Neural crest cell (in vitro differentiated cells): ENCODE results near the gene CTF1. TPM values are rescaled to one million over a fixed set of nuclear protein-coding genes. Genes with fewer than 3 reads are reported as not detected.

Experiments used
- DNase-seq: peaks from one replicate; pipeline ENCODE4 v3.0.0; 2021; ENCODE audit warnings: low read depth, mixed read lengths, low spot score
- H3K27ac Mint-ChIP-seq: one replicate; pipeline ENCODE4 v1.8.0; 2021; ENCODE audit warnings: mild to moderate bottlenecking, mixed read lengths; ENCODE audit not compliant: unreplicated experiment
- H3K27me3 Mint-ChIP-seq: 2 replicates; pipeline ENCODE4 v1.8.0; 2021; ENCODE audit warnings: low read depth, mild to moderate bottlenecking, mixed read lengths
- H3K36me3 Mint-ChIP-seq: 2 replicates; pipeline ENCODE4 v1.8.0; 2021; ENCODE audit warnings: low read depth, mild to moderate bottlenecking, mixed read lengths
- H3K4me1 Mint-ChIP-seq: 2 replicates; pipeline ENCODE4 v1.8.0; 2021; ENCODE audit warnings: mixed read lengths
- H3K4me3 Mint-ChIP-seq: one replicate; pipeline ENCODE4 v1.8.0; 2021; ENCODE audit warnings: mild to moderate bottlenecking, mixed read lengths
- H3K9me3 Mint-ChIP-seq: 2 replicates; pipeline ENCODE4 v1.8.0; 2021; ENCODE audit warnings: mixed read lengths
- microRNA-seq: library from miRNA; unstranded; fragments of <30 nt; microRNA quantifications from one replicate; pipeline ENCODE4, GENCODE V29; 2020
- total RNA-seq: library from RNA; stranded (reverse); gene quantifications from 2 replicates; pipeline ENCODE4 v1.2.1, GENCODE V29; 2021
- TF ChIP-seq, protein P1 (sequence below): fragments of 200-600 bp; sonication (generic); conservative IDR thresholded peaks from 2 replicates; pipeline ENCODE4 v1.5.0; 2021; ENCODE audit warnings: antibody characterized with exemption, mild to moderate bottlenecking

Gene CTF1
- total RNA-seq, 1 donor from 2014 or later: 1.6 TPM

- H3K36me3 Mint-ChIP-seq: no peaks in the 10 kb centered on the region
- no peak overlapping the region for H3K27ac Mint-ChIP-seq
- TF ChIP-seq, protein P1, sequence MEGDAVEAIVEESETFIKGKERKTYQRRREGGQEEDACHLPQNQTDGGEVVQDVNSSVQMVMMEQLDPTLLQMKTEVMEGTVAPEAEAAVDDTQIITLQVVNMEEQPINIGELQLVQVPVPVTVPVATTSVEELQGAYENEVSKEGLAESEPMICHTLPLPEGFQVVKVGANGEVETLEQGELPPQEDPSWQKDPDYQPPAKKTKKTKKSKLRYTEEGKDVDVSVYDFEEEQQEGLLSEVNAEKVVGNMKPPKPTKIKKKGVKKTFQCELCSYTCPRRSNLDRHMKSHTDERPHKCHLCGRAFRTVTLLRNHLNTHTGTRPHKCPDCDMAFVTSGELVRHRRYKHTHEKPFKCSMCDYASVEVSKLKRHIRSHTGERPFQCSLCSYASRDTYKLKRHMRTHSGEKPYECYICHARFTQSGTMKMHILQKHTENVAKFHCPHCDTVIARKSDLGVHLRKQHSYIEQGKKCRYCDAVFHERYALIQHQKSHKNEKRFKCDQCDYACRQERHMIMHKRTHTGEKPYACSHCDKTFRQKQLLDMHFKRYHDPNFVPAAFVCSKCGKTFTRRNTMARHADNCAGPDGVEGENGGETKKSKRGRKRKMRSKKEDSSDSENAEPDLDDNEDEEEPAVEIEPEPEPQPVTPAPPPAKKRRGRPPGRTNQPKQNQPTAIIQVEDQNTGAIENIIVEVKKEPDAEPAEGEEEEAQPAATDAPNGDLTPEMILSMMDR: no peak
- DNase-seq: no peak
- peaks cover 27% of the 10 kb centered on the region for H3K4me1 Mint-ChIP-seq
- H3K9me3 Mint-ChIP-seq: no peaks in the 10 kb centered on the region
- peaks cover 3% of the 10 kb centered on the region for H3K27me3 Mint-ChIP-seq
- H3K4me3 Mint-ChIP-seq: peak overlapping the region; percentile 76
Measured at GRCh38 chr16:30951193-30951592, 54.8 kb downstream of the CTF1 start.

DNA sequence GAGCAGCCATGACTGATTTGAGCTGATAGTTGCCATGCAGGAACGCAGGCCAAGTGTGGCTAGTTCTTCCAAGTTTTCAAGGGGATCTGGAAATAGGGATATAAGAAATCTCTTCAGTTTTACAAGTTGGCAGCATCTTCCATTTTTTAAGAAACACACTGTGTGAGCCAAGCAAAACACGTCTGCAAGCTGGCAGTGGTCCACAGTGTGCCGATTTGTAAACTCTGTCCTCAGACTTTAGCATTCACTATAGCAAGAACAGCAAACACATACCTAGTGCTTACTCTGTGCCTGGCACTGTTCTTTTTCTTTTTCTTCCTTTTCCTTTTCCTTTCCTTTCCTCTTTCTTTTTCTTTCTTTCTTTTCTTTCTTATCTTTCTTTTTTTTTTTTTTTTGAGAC is 55.3 kb downstream of the CTF1 start:
- Mint-ChIP-seq H3K4me3 (peak overlapping the region; percentile 72), H3K36me3 (no peaks in the 10 kb centered on the region), H3K27me3 (peaks cover 3% of the 10 kb centered on the region), H3K27ac (no peak overlapping the region), H3K9me3 (no peaks in the 10 kb centered on the region), H3K4me1 (peaks cover 23% of the 10 kb centered on the region)
- DNase-seq: no peak
- TF ChIP-seq, protein P1: no peak

GRCh38 chr16:30953111-30953510 is 56.7 kb downstream of the CTF1 start:
- DNase-seq: no peak
- Mint-ChIP-seq H3K4me1 (peaks cover 26% of the 10 kb centered on the region), H3K27me3 (peaks cover 8% of the 10 kb centered on the region), H3K9me3 (no peaks in the 10 kb centered on the region), H3K4me3 (no peak overlapping the region), H3K36me3 (no peaks in the 10 kb centered on the region), H3K27ac (no peak overlapping the region)
- TF ChIP-seq, protein P1: no peak

Small RNA genes within 50 kb of the gene (microRNA-seq; reads per million reads assigned to microRNA genes)
- gene MIR4519 (not detected), gene MIR762 (not detected)

Other genes with a start within 250 kb of the CTF1 start
- 62.8 and 67.0 TPM in 2 replicates for gene PRR14, start 245.7 kb upstream of the CTF1 start, total RNA-seq
- gene FBRS, start 238.2 kb upstream of the CTF1 start, total RNA-seq: 63.6 and 67.1 TPM in 2 replicates
- gene SRCAP, start 197.4 kb upstream of the CTF1 start, total RNA-seq: 94.5 and 100.0 TPM in 2 replicates
- 39.2 and 40.8 TPM in 2 replicates for gene PHKG2, start 148.2 kb upstream of the CTF1 start, total RNA-seq
- 14.4 and 18.5 TPM in 2 replicates for gene CFAP119, start 134.6 kb upstream of the CTF1 start, total RNA-seq
- 154 and 157 TPM in 2 replicates for gene RNF40, start 134.3 kb upstream of the CTF1 start, total RNA-seq
- 41.0 and 41.4 TPM in 2 replicates for gene ZNF629, start 109.4 kb upstream of the CTF1 start, total RNA-seq
- 35.9 and 38.4 TPM in 2 replicates for gene BCL7C, start 2.5 kb upstream of the CTF1 start, total RNA-seq
- gene FBXL19, start 27.0 kb downstream of the CTF1 start, total RNA-seq: 78.1 and 84.7 TPM in 2 replicates
- 7.7 and 8.0 TPM in 2 replicates for gene ORAI3, start 52.5 kb downstream of the CTF1 start, total RNA-seq
- 33.4 and 35.2 TPM in 2 replicates for gene SETD1A, start 61.1 kb downstream of the CTF1 start, total RNA-seq
- gene HSD3B7, start 88.6 kb downstream of the CTF1 start, total RNA-seq: 1.9 and 2.3 TPM in 2 replicates
- 12.1 and 14.1 TPM in 2 replicates for gene STX1B, start 114.0 kb downstream of the CTF1 start, total RNA-seq
- gene STX4, start 136.9 kb downstream of the CTF1 start, total RNA-seq: 21.9 and 26.0 TPM in 2 replicates
- gene ZNF668, start 177.6 kb downstream of the CTF1 start, total RNA-seq: 16.8 and 19.7 TPM in 2 replicates
- gene ZNF646, start 177.8 kb downstream of the CTF1 start, total RNA-seq: 32.3 and 32.4 TPM in 2 replicates
- gene PRSS53, start 192.3 kb downstream of the CTF1 start, total RNA-seq: 3.7 and 4.4 TPM in 2 replicates
- 62.4 and 70.1 TPM in 2 replicates for gene VKORC1, start 198.2 kb downstream of the CTF1 start, total RNA-seq
- gene BCKDK, start 211.8 kb downstream of the CTF1 start, total RNA-seq: 42.4 and 43.5 TPM in 2 replicates
- gene KAT8, start 221.1 kb downstream of the CTF1 start, total RNA-seq: 72.6 and 76.9 TPM in 2 replicates
- gene PRSS8, start 239.1 kb downstream of the CTF1 start, total RNA-seq: not detected in 2 replicates